GM10266 (cell line): ENCODE results near the gene MX2.
"Not testable (repeated sequence)": the region's sequence is repeated elsewhere in the genome, so short reads cannot be mapped to it uniquely, and the experiment has no call there.

Experiments
- DNase-seq: peaks from one replicate; pipeline ENCODE4 v3.0.0; 2012; ENCODE audit errors: extremely low spot score
- TF ChIP-seq, protein P1 (sequence below): IDR thresholded peaks from 2 replicates; pipeline ENCODE4 v1.5.1; 2012; ENCODE audit warnings: mild to moderate bottlenecking, low read depth; ENCODE audit not compliant: control insufficient read depth, insufficient read depth; ENCODE audit errors: missing control alignments

MX2 gene

DNA sequence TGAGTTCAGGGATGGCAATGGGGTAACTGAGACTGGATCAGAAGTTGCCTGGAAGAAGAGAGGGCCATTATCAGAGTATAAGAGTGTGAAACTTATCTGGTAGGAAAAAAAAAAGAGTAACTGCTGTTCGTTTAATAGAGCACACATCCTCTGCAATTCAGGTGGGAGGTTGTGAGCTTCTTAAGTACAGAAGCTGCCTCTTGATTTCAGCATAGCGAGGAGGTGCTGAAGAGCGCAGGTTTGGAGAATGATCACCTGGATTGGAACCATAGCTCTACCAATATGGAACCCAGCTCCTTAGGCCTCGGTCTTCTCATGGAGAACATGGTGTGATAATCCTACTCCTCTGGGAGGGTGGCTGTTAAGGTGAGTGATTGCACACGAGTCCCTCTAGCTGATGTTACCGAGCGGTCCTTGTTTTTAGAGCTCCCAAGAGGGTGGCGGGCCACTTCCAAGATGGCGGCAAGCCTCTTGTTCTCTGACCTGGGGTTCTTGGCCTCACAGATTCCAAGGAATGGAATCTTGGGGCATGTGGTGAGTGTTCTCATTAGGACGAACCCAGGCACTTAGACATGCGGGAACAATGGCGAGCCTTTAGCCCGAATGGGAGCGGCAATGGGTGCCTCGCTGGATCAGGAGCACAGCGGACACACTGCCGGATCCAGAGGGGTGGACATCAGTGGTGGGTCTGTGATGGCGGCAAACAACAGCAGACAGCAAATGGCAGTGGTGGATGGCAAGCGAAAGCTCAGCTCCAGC lies 60.9 kb downstream of the MX2 start:
- no peak for DNase-seq
- TF ChIP-seq, protein P1, sequence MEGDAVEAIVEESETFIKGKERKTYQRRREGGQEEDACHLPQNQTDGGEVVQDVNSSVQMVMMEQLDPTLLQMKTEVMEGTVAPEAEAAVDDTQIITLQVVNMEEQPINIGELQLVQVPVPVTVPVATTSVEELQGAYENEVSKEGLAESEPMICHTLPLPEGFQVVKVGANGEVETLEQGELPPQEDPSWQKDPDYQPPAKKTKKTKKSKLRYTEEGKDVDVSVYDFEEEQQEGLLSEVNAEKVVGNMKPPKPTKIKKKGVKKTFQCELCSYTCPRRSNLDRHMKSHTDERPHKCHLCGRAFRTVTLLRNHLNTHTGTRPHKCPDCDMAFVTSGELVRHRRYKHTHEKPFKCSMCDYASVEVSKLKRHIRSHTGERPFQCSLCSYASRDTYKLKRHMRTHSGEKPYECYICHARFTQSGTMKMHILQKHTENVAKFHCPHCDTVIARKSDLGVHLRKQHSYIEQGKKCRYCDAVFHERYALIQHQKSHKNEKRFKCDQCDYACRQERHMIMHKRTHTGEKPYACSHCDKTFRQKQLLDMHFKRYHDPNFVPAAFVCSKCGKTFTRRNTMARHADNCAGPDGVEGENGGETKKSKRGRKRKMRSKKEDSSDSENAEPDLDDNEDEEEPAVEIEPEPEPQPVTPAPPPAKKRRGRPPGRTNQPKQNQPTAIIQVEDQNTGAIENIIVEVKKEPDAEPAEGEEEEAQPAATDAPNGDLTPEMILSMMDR = no peak

- DNase-seq = not testable (repeated sequence)
Measured at GRCh38 chr21:41423305-41423636, 61.4 kb downstream of the MX2 start.

DNA sequence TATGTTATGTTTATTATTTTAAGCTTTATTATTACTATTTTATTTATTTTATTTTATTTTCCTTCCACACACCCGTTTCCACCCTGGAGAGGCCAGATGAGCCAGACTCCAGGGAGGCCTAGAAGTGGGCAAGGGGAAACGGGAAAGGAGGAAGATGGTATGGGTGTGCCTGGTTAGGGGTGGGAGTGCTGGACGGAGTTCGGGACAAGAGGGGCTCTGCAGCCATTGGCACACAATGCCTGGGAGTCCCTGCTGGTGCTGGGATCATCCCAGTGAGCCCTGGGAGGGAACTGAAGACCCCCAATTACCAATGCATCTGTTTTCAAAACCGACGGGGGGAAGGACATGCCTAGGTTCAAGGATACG lies 63.7 kb downstream of the MX2 start:
- DNase-seq = no peak
- TF ChIP-seq, protein P1 = no peak

- DNase-seq = peak; percentile 90
- TF ChIP-seq, protein P1 = no peak
Measured at GRCh38 chr21:41425954-41426675, 64.3 kb downstream of the MX2 start, which contains the start of gene MX1. MX1 (plus strand) TSS chr21:41426239; CDS start chr21:41432071, 5,832 bp downstream.

DNA sequence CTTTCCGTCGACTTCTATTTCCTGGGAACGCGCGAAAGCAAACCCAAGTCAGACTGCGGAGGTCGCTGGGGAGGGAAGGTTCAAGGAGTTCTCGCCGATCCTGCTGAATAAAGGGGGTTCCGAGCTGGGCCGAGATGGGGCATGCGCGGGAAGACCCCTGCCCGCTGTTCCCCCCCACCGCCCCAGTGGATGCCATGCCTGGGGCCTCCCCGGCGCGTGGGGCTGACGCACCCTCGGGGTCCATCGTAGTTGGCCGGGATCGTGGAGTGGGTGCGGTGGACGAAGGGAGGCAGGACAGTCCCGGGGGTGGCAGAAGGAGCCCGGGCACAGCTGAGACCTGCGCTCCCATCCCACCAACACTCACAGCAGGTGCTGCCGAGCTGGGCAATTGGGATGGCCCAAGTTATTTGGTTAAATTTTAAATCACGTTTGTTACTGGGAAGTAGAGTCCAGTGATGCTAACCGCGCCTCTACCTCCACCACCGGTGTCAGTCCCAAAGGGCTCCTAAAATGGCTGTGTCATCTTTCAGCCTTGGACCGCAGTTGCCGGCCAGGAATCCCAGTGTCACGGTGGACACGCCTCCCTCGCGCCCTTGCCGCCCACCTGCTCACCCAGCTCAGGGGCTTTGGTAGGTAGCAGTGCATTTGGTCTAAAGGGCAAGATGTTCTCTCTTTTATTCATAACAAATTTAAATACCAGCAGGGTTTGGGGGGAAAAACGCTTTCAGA lies 65.0 kb downstream of the MX2 start:
- no peak for DNase-seq
- TF ChIP-seq, protein P1 = no peak

- DNase-seq = no peak
- TF ChIP-seq, protein P1 = no peak
Measured at GRCh38 chr21:41427556-41427955, 65.7 kb downstream of the MX2 start.

- no peak for DNase-seq
- TF ChIP-seq, protein P1 = no peak
Measured at GRCh38 chr21:41428311-41428710, 66.5 kb downstream of the MX2 start.
